GM10248 (cell line): ENCODE results near the gene SGCD.

Source experiments
- CTCF ChIA-PET: fragments of 300-600 bp; sonication (Branson Sonifier 250); formaldehyde crosslinking; extraction: SDS; loops from one replicate; lab custom pipeline; 2021; ENCODE audit warnings: antibody characterized with exemption; lab: Yijun Ruan, JAX
- POLR2A ChIA-PET: fragments of 350-650 bp; sonication (Branson Sonifier 250); formaldehyde crosslinking; extraction: SDS; loops from one replicate; lab custom pipeline; 2020; ENCODE audit warnings: antibody characterized with exemption; lab: Yijun Ruan, JAX
- DNase-seq: peaks from one replicate; pipeline ENCODE4 v3.0.0; 2012; ENCODE audit errors: extremely low spot score
- CTCF ChIP-seq: IDR thresholded peaks from 2 replicates; pipeline ENCODE4 v1.5.1; 2012; ENCODE audit warnings: mild to moderate bottlenecking, low read depth; ENCODE audit errors: extremely low read depth, missing control alignments, control extremely low read depth

SGCD gene

GRCh38 chr5:156683509-156683908 is 356.5 kb downstream of the SGCD start:
- no peak for DNase-seq
- ChIA-PET CTCF (interaction anchor here (0.7 to 1.1 kb wide), 2 partner anchors 10 to 16 kb away, joined by 3 read pairs; no protein-coding TSS in a partner anchor), POLR2A (no interaction called here)
- TF ChIP-seq CTCF = no peak

DNA sequence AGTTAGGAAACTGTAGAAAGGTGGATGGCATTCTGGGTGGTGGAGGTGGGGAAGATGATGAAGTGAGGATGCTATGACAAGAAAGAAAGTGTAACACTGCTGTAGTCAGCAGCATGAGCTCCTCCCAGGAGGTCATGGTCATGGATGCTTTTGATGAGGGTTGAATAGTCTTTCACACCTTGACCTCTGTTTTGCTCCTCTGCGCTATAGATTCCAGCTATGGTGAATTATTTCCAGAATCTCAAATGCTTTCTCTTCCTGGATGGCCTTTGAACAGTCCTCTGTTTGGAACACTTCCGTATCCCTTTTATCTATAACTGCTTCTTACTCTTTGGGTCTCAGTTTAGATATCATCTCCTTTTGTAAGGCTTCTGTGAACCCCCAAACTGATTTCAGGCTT is 357.3 kb downstream of the SGCD start:
- CTCF ChIA-PET = interaction anchor here (1.1 to 2.7 kb wide), 3 partner anchors 10 to 17 kb away, joined by 3 to 9 read pairs (median 5); no protein-coding TSS in a partner anchor
- no peak for TF ChIP-seq CTCF
- no peak for DNase-seq
- POLR2A ChIA-PET = no interaction called here

GRCh38 chr5:156685481-156685880 is 358.5 kb downstream of the SGCD start:
- CTCF ChIA-PET = interaction anchor here (0.9 to 2.7 kb wide), 5 partner anchors 8 to 447 kb away, joined by 3 to 9 read pairs (median 3); no protein-coding TSS in a partner anchor

GRCh38 chr5:156686380-156686779 is 359.4 kb downstream of the SGCD start:
- POLR2A ChIA-PET = no interaction called here
- DNase-seq = no peak
- no peak for TF ChIP-seq CTCF
- CTCF ChIA-PET = interaction anchor here (1.1 to 2.7 kb wide), 4 partner anchors 14 to 446 kb away, joined by 3 to 9 read pairs (median 3); no protein-coding TSS in a partner anchor

More at GRCh38 chr5:156685481-156685880, 358.5 kb downstream of the SGCD start:
- no peak for DNase-seq
- TF ChIP-seq CTCF = no peak
- POLR2A ChIA-PET = no interaction called here

GRCh38 chr5:156686796-156687195 is 359.8 kb downstream of the SGCD start:
- CTCF ChIA-PET = interaction anchor here (1.1 to 2.7 kb wide), 2 partner anchors 15 to 18 kb away, joined by 3 to 9 read pairs; no protein-coding TSS in a partner anchor
- TF ChIP-seq CTCF = no peak
- POLR2A ChIA-PET = no interaction called here
- no peak for DNase-seq

DNA sequence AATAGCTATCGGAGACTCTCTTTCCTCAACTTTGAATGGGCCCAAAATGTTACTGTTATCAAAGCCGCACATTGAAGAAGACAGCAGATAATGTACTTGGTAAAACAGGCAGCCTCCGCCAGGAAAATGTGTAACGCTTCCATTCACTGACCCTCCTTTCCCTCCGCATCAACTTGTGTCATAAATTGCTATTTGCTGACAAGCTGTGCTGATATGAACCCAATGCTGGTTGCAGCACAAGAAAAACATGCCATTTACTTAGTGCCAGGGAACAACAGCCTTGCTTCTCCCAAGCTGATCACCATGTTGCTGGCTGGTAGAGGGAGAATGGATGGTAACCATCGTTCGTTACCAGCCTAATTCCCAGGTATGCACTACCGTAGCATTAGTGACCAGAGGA is 360.6 kb downstream of the SGCD start:
- no peak for TF ChIP-seq CTCF
- ChIA-PET CTCF (no interaction called here), POLR2A (no interaction called here)
- DNase-seq = no peak

- DNase-seq = no peak
- CTCF ChIA-PET = no interaction called here
- POLR2A ChIA-PET = no interaction called here
- TF ChIP-seq CTCF = no peak
These were observed 364.6 kb downstream of the SGCD start for GRCh38 chr5:156691572-156691971.
